NCI-H345 treated with DMSO at 0.1 percent for 48 hours (cell line): Measurements from ENCODE around the gene PDXDC1.
"Not testable (repeated sequence)": the region's sequence is repeated elsewhere in the genome, so short reads cannot be mapped to it uniquely, and the experiment has no call there.

ENCODE experiments used
- DNase-seq: peaks from one replicate; lab custom pipeline; 2025; ENCODE audit not compliant: unreplicated experiment; lab: John Stamatoyannopoulos, UW

Gene PDXDC1

DNA sequence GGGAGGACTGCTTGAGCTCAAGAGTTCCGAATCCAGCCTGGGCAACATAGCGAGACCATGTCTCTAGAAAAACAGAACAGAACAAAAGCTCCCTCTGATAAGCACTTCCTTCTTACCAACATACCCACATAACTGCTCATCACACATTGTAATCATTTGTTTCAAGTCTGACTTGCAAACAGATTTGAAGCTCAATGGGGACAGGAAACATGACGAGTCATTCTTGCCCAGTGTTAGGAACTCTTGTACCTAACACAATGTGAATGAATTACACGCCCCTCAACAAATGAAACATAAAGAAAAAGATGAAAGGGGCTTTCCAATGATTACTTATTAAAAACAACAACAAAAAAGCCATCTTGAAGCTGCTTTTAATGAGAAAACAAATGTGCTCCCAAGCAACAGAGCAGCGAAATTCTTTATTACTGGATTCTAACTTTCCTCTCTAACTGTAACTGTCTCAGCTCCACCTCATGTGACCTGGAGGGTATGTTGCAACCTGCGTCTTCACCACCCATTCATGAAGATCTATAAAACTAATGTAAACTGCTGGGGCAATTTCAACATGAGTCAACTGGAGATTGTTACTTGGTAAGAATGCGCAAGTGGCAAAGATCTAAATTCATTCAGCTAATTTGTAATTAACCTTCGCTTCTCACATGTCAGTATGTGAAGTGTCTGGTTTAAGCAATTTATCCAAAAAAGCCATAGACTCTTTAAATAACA is 87.4 kb downstream of the PDXDC1 start:
- not testable (repeated sequence) for DNase-seq

DNA sequence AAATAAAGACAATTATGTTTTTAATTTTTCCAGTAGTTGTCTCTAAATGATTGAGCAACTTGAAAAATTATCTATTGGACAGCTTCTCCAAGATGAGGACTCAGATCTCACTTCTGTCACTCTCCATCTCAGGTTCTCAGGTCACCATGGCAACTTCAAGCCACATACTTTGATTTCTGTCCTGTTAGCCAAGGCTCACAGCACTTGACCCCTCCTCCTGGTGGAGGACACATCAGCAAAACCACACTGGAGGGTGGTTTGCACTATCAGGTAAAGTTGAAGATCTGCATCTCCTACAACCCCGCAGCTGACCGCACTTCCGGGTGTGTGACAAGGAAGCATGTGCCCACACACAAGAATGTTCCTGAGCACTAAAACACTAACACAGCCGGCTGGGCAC is 91.1 kb downstream of the PDXDC1 start:
- DNase-seq: not testable (repeated sequence)

- DNase-seq: not testable (repeated sequence)
These were observed 91.9 kb downstream of the PDXDC1 start for GRCh38 chr16:15066690-15067089.

DNA sequence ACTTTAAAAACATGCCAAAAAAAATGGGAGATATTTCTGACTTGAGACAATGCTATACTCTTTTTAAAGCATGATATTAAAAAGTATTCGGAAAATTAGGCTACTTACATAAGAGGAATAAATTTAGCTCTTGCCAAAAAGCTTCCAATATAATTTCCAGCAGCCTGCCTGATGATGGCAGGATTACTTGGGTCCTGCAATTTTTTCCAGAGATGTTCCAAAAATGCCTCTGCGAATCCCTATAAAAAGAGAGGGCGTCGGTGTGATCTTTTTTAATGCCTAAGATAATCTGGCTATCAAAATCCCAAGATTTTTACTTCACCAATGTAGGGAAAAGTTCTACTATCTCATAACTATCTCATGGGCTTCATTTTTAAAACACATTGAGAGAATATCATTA is 96.2 kb downstream of the PDXDC1 start:
- not testable (repeated sequence) for DNase-seq

DNA sequence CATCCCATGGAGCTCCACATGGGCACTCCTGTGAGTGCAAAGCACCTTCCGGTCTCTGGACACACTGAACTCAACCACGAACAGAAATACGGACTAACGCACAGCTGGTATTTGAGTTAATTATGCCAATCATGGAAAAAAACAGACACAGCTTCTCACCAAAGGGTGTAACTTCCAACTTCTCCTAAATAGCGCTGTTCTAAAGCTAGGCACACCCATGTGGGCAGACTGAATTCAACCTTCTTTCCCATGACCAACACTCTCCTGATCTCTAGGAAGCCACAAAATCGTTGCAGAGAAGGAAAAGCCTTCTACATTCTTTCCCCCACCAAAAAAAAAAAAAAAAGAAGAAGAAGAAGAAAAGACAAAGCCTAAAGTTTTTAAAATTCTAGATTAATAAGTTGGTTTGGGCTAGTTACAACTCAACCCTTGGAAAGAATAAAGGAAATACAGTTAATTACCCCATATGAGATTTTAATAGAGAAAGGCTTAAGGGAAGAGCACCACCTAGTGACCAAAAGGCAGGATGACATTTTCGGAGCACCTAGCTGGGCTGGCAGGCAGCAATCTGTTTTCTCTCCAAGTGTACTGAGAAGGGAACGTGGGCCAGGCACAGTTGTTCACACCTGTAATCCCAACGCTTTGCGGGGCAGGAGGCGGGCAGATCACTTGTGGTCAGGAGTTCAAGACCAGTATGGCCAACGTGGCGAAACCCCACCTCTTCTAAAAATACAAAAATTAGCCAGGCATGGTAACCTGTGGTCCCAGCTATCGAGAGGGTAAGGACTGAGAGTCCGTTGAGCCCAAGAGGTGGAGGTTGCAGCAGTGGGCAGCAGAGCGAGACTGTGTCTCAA is 97.3 kb downstream of the PDXDC1 start:
- not testable (repeated sequence) for DNase-seq

- DNase-seq: no peak
These were observed 98.3 kb downstream of the PDXDC1 start for GRCh38 chr16:15073101-15073500.

GRCh38 chr16:15076161-15076560 is 101.3 kb downstream of the PDXDC1 start:
- not testable (repeated sequence) for DNase-seq

GRCh38 chr16:15080883-15081282 is 106.1 kb downstream of the PDXDC1 start:
- DNase-seq: not testable (repeated sequence)

GRCh38 chr16:15082788-15083187 is 108.0 kb downstream of the PDXDC1 start:
- not testable (repeated sequence) for DNase-seq

DNA sequence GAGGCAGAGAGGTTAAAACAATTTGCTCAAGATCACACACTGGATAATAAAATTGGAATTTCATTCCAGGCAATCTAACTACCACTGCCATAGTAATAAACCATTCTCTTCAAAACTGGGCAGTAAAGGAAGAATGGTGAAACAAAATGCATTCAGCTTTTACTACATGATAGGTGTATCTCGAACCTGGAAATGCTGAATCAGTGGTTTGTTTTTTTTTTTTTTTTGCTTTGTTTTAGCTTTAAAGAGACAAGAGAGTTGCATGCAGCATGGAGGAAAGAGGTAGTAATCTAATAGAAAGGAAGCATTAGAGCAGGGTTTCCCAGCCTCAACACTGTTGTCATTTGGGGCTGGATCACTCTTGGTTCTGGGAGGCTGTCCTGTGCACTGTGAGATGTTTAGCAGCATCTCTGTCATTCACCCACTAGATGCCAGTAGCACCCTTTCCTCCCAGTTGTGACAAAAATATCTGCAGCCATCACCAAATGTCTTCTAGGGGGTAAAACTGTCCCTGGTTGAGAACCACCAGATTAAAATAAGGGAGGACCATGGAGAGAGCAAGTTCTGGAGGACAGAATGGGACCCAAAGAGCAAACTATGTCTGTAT is 115.9 kb downstream of the PDXDC1 start:
- not testable (repeated sequence) for DNase-seq

- DNase-seq: not testable (repeated sequence)
These were observed 118.7 kb downstream of the PDXDC1 start for GRCh38 chr16:15093571-15093954.

DNA sequence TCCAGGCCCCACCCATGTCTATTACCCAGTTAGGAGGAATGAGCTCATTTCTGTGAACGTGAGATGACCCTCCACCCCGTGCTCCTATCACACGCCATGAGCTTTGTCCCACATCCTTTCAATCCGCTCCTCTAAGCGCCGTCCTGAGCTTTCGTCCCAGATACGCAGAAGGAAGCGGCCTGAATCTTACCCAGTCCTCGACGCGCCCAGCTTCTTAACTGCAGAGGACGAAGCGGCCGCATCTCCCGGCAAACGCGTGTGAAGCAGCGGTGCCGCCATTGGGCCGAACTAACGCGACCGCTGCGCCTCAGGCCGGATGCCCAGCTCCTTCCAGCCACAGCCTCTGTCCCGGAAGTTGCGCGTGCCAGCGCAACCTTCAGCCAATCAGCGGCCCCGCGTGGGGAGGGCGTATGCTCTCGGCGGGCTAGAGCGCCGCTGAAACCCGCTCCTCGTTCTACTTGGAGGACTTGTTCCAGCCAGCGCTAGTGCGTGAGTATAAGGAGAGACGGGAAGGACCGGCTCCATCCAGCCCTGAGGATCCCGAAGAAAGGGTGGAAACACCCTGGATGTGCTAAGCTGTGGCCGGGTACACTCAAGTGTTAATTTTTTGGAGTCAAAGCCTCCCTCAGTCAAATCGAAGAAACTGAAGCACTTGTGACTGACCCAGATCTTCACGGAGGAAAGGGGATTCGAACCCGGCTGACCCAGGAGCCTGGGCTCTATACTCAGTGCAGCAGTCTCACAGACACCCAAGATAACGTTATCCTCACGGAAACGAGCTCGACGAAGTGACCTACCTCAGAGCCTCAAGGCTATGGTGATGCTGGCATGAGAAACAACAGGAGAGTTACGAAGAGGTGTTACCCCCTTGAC is 119.4 kb downstream of the PDXDC1 start, which contains the start of gene RRN3:
Gene RRN3, minus strand, starts transcription at position 318 of the 873 bp plus-strand sequence. Its CDS starts 39 bp downstream, at position 279.
- peak; percentile 68 for DNase-seq

DNA sequence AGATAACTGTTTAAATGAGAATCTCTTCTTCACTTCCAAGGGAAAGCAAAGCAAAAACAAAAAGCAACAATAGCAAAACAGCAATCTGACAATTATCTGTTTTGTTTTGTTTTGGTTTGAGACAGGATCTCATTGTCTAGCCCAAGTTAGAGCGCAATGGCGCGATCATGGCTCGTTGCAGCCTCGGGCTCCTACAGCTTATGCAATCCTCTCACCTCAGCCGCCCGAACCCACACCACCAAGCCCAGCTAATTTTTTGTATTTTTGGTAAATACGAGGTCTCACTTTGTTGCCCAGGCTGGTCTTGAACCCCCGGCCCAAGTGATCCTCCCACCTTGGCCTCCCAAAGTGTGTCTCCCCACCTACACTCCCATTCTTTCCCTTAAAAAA is 121.8 kb downstream of the PDXDC1 start:
- DNase-seq: not testable (repeated sequence)

- not testable (repeated sequence) for DNase-seq
These were observed 124.6 kb downstream of the PDXDC1 start for GRCh38 chr16:15099366-15099909.

DNA sequence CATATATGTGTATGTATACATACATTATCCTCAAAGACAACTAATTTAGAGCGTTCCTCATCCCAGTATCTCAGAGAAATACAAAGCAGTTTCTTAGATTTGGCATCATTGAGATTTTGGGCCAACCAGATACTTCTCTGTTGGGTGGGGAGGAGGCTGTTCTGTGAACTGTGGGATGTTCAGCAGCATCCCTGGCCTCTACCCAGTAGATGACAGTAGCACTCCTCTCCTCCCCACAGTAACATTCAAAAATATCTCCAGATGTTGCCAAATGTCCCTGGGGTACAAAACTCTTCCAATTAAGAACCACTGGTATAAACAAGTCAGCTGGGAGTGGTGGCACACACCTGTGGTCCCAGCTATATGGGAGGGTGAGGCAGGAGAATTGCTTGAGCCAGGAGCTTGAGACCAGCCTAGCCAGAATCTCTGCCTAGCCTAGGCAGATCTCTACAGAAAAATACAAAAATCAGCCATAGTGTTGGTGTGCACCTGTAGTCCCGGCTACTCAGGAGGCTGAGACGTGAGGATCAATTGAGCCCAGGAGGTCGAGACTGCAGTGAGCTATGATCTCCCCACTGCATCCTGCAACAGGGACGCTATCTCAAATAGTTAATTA is 125.7 kb downstream of the PDXDC1 start:
- not testable (repeated sequence) for DNase-seq

GRCh38 chr16:15127641-15128425 is 153.0 kb downstream of the PDXDC1 start:
- not testable (repeated sequence) for DNase-seq

DNA sequence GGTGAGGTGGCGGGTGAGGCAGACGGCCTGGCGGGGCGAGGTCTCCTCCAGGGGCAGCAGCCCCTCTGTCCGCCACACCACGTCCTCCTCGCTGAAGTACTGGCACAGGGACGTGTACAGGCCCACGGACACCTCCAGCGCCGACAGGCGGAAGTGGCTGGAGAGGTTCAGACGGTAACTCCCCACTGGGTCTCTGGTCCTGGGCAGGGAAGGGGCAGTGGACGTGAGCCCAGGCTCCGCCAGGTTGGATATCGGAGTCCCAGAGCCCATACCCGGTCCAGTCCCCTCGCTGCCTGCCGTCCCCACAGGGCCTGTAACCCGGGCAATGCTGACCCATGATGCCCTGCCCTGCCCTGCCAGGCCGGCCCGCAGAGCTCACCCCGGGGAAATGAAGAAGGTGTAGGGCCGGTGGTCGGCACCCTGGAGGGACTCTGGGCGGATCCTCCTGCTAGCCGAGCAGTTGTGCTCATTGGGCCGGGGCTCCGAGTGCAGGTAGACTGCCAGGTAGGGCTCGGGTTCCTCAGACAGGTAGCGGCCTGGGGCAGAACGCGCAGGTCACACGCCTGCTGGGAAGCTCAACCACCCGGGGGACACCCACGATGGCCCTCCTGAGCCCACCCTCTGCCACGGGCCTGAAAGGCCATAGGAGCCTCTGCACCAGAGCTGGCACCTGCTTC is 155.6 kb downstream of the PDXDC1 start:
- DNase-seq: not testable (repeated sequence)

GRCh38 chr16:15130943-15131700 is 156.3 kb downstream of the PDXDC1 start:
- not testable (repeated sequence) for DNase-seq
